HG03457 (cell line): ENCODE measurements around the gene NCKIPSD.
"Not testable (repeated sequence)": the region's sequence is repeated elsewhere in the genome, so short reads cannot be mapped to it uniquely, and the experiment has no call there.

Experiments used
- ATAC-seq: cut with Tn5 transposase; IDR thresholded peaks from one replicate; pipeline ENCODE4 v1.9.1; 2021; ENCODE audit warnings: moderate number of reproducible peaks; ENCODE audit not compliant: unreplicated experiment

Gene NCKIPSD

GRCh38 chr3:48685603-48686511 lies at the start of gene NCKIPSD:
NCKIPSD (minus strand) TSS chr3:48685915; CDS start chr3:48685807, 108 bp downstream.
- peak; percentile 78 for ATAC-seq

GRCh38 chr3:48735075-48735767 lies 49.5 kb upstream of the NCKIPSD start:
- not testable (repeated sequence) for ATAC-seq

- ATAC-seq = not testable (repeated sequence)
Measured at GRCh38 chr3:48734541-48734940, 48.8 kb upstream of the NCKIPSD start.

GRCh38 chr3:48733752-48734518 lies 48.2 kb upstream of the NCKIPSD start:
- ATAC-seq = not testable (repeated sequence)

GRCh38 chr3:48727511-48727910 lies 41.8 kb upstream of the NCKIPSD start:
- ATAC-seq = no peak

GRCh38 chr3:48725185-48725855 lies 39.6 kb upstream of the NCKIPSD start:
- ATAC-seq = not testable (repeated sequence)

GRCh38 chr3:48723725-48724124 lies 38.0 kb upstream of the NCKIPSD start:
- no peak for ATAC-seq

GRCh38 chr3:48723293-48723692 lies 37.6 kb upstream of the NCKIPSD start:
- not testable (repeated sequence) for ATAC-seq

- peak; percentile 93 for ATAC-seq
Measured at GRCh38 chr3:48716982-48717746, 31.4 kb upstream of the NCKIPSD start, which contains the start of gene IP6K2. IP6K2 (minus strand) TSS chr3:48717221; CDS start chr3:48695291, 21,930 bp downstream.

- no peak for ATAC-seq
Measured at GRCh38 chr3:48716508-48716981, 30.8 kb upstream of the NCKIPSD start.

- ATAC-seq = no peak
Measured at GRCh38 chr3:48715174-48715800, 29.6 kb upstream of the NCKIPSD start.

- no peak for ATAC-seq
Measured at GRCh38 chr3:48711727-48712126, 26.0 kb upstream of the NCKIPSD start.

GRCh38 chr3:48709051-48709461 lies 23.3 kb upstream of the NCKIPSD start:
- no peak for ATAC-seq

GRCh38 chr3:48708481-48708889 lies 22.8 kb upstream of the NCKIPSD start:
- ATAC-seq = no peak

GRCh38 chr3:48707157-48707556 lies 21.4 kb upstream of the NCKIPSD start:
- no peak for ATAC-seq

GRCh38 chr3:48702320-48702920 lies 16.7 kb upstream of the NCKIPSD start:
- no peak for ATAC-seq

- ATAC-seq = no peak
Measured at GRCh38 chr3:48700731-48701405, 15.2 kb upstream of the NCKIPSD start.

- no peak for ATAC-seq
Measured at GRCh38 chr3:48698891-48699290, 13.2 kb upstream of the NCKIPSD start.
